Lower leg skin (tissue), 3 donors: ENCODE results near the gene MAP4K1.

Experiments
- CTCF ChIP-seq, 3 donors: fragments of 450-650 bp; IDR thresholded peaks; one replicate each; pipeline ENCODE4 v1.5.1; 2016; ENCODE audit warnings: antibody characterized with exemption in 3 of 3, mild to moderate bottlenecking in 3 of 3, moderate library complexity in 2 of 3
- POLR2A ChIP-seq, 2 donors: fragments of 450-650 bp; IDR thresholded peaks; one replicate each; pipeline ENCODE4 v1.6.1; 2016 to 2017; ENCODE audit warnings: antibody characterized with exemption in 2 of 2, mild to moderate bottlenecking in 1 of 2, moderate library complexity in 1 of 2

- no peak for TF ChIP-seq CTCF (IDR thresholded peaks at IDR 0.05)
- TF ChIP-seq POLR2A (IDR thresholded peaks at IDR 0.05): no peak
Observed at GRCh38 chr19:38624822-38625221, 7.1 kb upstream of the MAP4K1 start.
